Ureter (tissue), 1 donor: ENCODE results near the gene HSPB9. TPM values are rescaled to one million over a fixed set of nuclear protein-coding genes. Genes with fewer than 3 reads are reported as not detected.

Experiments
- DNase-seq: peaks from one replicate; pipeline ENCODE4 v3.0.0-alpha.2; 2020; ENCODE audit warnings: low spot score
- total RNA-seq: library from RNA; stranded (reverse); gene quantifications from one replicate; pipeline ENCODE4 v1.2.4, GENCODE V29; 2023
- donor health status: DM: yes; HTN: yes; CAD: no.

Gene HSPB9
- not detected for total RNA-seq

GRCh38 chr17:42122371-42123303 is at the start of gene HSPB9:
Gene HSPB9 (plus strand): TSS chr17:42122804. CDS start chr17:42122851, 47 bp downstream.
- DNase-seq, result peak; percentile 71

- no peak for DNase-seq
These were observed 46.8 kb upstream of the HSPB9 start for GRCh38 chr17:42075789-42076188.

- DNase-seq, result no peak
These were observed 45.6 kb upstream of the HSPB9 start for GRCh38 chr17:42076797-42077559.

- DNase-seq, result no peak
These were observed 44.8 kb upstream of the HSPB9 start for GRCh38 chr17:42077755-42078154.

GRCh38 chr17:42078396-42079043 is 44.1 kb upstream of the HSPB9 start:
- DNase-seq, result no peak

- no peak for DNase-seq
These were observed 43.1 kb upstream of the HSPB9 start for GRCh38 chr17:42079541-42079940.

- no peak for DNase-seq
These were observed 41.0 kb upstream of the HSPB9 start for GRCh38 chr17:42081516-42082129.

- no peak for DNase-seq
These were observed 35.4 kb upstream of the HSPB9 start for GRCh38 chr17:42087042-42087701.

- DNase-seq, result no peak
These were observed 34.6 kb upstream of the HSPB9 start for GRCh38 chr17:42087736-42088705.

- DNase-seq, result no peak
These were observed 33.9 kb upstream of the HSPB9 start for GRCh38 chr17:42088736-42089135.

- no peak for DNase-seq
These were observed 31.4 kb upstream of the HSPB9 start for GRCh38 chr17:42090964-42091790.

GRCh38 chr17:42092939-42093338 is 29.7 kb upstream of the HSPB9 start:
- DNase-seq, result no peak

- no peak for DNase-seq
These were observed 28.1 kb upstream of the HSPB9 start for GRCh38 chr17:42094375-42095069.

- no peak for DNase-seq
These were observed 26.1 kb upstream of the HSPB9 start for GRCh38 chr17:42096360-42097111.

- DNase-seq, result no peak
These were observed 24.6 kb upstream of the HSPB9 start, which contains the start of gene ZNF385C for GRCh38 chr17:42097691-42098631. Gene ZNF385C (minus strand): TSS chr17:42098473. CDS start chr17:42063056, 35,417 bp downstream.

- DNase-seq, result no peak
These were observed 23.7 kb upstream of the HSPB9 start for GRCh38 chr17:42098730-42099399.
